DMS114 treated with DMSO at 0.1 percent for 48 hours (cell line): ENCODE data around the gene BFSP2.
"Not testable (repeated sequence)": the region's sequence is repeated elsewhere in the genome, so short reads cannot be mapped to it uniquely, and the experiment has no call there.

Source experiments
- DNase-seq: peaks from one replicate; lab custom pipeline; 2025; ENCODE audit not compliant: unreplicated experiment; lab: John Stamatoyannopoulos, UW

Gene BFSP2

DNA sequence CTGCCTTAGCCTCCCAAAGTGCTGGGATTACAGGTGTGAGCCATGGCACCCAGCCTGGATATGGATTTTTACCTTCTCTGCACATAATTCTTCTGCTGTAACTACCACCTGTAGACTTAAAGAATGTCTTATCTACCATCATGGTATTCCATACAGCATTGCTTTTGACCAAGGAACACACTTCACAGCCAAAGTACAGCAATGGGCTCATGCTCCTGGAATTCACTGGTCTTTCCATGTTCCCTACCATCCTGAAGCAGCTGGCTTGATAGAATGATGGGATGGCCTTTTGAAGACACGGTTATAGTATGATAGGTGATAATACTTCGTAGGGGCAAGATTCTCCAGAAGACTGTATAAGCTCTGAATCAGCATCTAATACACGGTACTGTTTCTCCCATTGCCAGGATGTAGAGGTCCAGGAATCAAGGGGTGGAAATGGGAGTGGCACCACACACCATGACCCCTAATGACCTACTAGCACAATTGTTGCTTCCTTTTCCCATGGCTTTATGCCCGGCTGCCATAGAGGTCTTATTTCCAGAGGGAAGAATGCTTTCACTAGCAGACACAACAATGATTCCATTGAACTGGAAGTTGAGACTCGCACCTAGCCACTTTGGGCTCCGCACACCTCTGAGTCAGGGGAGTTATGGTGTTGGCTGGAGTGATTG lies 112.7 kb downstream of the BFSP2 start:
- no peak for DNase-seq

DNA sequence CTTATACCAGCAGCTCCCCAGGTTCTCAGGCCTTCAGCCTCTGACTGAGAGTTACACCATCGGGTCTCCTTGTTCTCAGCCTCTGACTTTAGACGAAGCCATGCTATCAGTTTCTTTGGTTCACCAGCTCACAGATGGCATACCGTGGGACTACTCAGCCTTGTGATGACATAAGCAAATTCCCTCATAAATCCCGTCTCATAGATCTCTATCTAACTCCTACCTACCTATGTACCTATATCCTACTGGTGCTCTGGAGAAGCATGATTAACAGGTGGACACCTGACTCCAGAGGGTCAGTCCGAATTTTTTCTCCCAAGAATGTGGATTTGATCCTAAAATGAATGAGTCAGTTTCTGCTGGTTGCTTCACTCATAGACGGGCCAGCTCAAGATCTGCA lies 114.6 kb downstream of the BFSP2 start:
- no peak for DNase-seq

DNA sequence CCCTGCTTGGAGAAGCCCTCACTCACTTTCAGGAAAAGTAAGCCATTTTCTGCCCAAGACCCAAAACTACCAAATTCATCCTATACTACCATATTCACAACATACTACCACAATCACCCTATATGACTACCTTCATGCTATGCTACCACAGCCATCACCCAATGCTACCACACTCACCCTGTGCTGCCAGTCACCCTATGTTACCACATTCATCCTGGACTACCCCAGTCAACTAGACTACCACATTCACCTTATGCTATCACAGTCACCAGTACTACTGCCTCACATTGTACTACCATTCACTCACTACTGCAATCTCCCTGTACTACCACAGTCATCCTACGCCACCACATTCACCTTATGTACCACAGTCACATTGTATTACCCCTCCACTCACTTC lies 115.3 kb downstream of the BFSP2 start:
- DNase-seq, result no peak

DNA sequence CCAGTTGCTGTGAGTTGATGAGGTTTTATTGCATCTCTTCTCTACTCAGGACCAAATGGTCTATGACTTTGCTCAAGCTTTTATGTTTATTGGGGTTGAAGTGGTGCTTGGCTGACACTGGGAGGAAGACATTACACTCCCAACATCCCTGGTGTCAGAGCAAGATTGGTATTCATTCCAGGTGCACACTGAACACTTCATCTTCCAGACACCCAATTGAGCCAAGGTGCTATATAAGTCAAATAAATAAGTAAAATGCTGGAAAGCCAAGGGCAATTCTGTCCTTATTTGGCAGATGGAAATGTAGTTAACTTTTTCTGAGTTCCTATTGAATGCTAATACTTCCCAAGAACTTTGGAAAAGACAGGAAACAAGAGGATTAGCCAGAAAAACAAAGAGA lies 120.4 kb downstream of the BFSP2 start:
- no peak for DNase-seq

DNA sequence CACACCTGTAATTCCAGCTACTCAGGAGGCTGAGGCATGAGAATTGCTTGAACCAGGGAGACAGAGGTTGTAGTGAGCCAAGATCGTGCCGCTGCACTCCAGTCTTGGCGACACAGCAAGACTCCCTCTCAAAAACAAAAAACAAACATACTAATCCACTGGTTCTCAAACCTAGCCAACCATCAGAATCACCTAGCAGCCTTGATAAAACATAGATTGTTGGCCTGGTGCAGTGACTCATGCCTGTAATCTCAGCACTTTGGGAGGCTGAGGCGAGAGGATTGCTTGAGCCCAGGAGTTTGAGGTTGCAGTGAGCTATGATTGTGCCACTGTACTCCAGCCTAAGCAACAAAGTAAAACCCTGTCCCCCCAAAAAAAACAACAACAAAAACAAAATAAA lies 121.1 kb downstream of the BFSP2 start:
- DNase-seq, result not testable (repeated sequence)

DNA sequence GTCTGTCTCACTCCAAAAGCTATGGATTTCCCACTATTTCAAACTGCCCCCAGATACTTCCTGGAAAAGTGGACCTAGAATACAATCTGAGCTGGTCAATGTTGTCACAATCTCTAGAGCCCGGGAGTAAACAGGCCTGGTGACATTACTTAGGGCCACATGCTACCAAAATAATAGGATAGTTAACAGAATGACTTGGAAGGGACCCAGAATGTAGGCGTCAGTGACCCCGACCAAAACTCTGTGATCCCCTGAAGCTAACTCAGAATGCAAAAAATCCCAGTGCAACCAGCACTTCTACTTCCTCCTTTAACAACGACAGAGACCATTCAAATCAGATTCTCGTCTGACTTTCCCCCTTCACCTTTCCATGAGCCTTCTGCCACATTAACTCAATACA lies 122.1 kb downstream of the BFSP2 start:
- no peak for DNase-seq

DNA sequence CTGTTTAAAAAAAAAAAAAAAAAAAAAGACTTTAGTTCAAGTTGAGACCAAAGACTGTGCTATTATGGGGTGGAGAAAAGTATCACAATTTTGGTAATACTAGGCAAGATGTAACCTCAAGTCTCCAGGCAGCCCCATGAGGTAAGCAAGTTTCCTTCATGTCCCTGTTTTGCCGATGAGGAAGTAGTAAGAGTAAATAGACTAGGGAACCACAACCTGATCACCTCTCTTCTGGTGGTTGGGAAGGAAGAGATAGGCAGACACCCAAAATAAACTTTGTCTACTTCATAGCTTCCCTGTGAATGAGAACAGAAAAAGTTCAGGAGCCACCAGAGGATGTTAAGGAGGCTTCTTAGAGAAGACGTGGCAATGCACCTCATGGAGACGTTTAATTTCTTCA lies 123.9 kb downstream of the BFSP2 start:
- not testable (repeated sequence) for DNase-seq
